Astrocyte (in vitro differentiated cells and primary cell): ENCODE data around the gene IFITM5. TPM values are rescaled to one million over a fixed set of nuclear protein-coding genes. Genes with fewer than 3 reads are reported as not detected.
A peak's percentile ranks its signal among the peaks of the same experiment; 100 is the strongest.
"Not testable (repeated sequence)": the region's sequence is repeated elsewhere in the genome, so short reads cannot be mapped to it uniquely, and the experiment has no call there.

ENCODE experiments used
- DNase-seq: peaks from one replicate; pipeline ENCODE4 v3.0.0-alpha.2; 2010; ENCODE audit warnings: low read depth
- FAIRE-seq: peaks from 2 replicates; lab custom pipeline; 2011; peaks lifted over from hg19 to GRCh38; lab: Jason Lieb, UNC
- H2AFZ ChIP-seq: 2 replicates; pipeline ENCODE4 v1.6.0; 2012; ENCODE audit warnings: low read depth, low read length, inconsistent platforms
- H3K27ac ChIP-seq: 2 replicates; pipeline ENCODE4 v1.5.1; 2011; ENCODE audit warnings: low read depth, low read length, inconsistent platforms
- H3K27me3 ChIP-seq: 2 replicates; pipeline ENCODE4 v1.6.0; 2011; ENCODE audit warnings: low read length, inconsistent platforms; ENCODE audit not compliant: insufficient read depth
- H3K36me3 ChIP-seq: 2 replicates; pipeline ENCODE4 v1.5.1; 2011; ENCODE audit warnings: low read length, inconsistent platforms; ENCODE audit not compliant: insufficient read depth
- H3K4me1 ChIP-seq: 2 replicates; pipeline ENCODE4 v1.5.1; 2011; ENCODE audit warnings: low read length, inconsistent platforms; ENCODE audit not compliant: insufficient read depth
- H3K4me2 ChIP-seq: 2 replicates; pipeline ENCODE4 v1.6.0; 2012; ENCODE audit warnings: low read length, inconsistent platforms
- H3K4me3 ChIP-seq: 2 replicates; pipeline ENCODE4 v1.5.1; 2011; ENCODE audit warnings: low read depth, mild to moderate bottlenecking, low read length, inconsistent platforms; ENCODE audit not compliant: insufficient read depth
- H3K79me2 ChIP-seq: 2 replicates; pipeline ENCODE4 v1.6.0; 2012; ENCODE audit warnings: mild to moderate bottlenecking, low read length, inconsistent platforms; ENCODE audit not compliant: insufficient read depth
- H3K9ac ChIP-seq: 2 replicates; pipeline ENCODE4 v1.6.0; 2012; ENCODE audit warnings: mild to moderate bottlenecking, low read length, inconsistent platforms
- H3K9me3 ChIP-seq: 2 replicates; pipeline ENCODE4 v1.5.1; 2012; ENCODE audit warnings: low read depth, mild to moderate bottlenecking, low read length, inconsistent platforms; ENCODE audit not compliant: insufficient read depth
- H4K20me1 ChIP-seq: 2 replicates; pipeline ENCODE4 v1.6.0; 2012; ENCODE audit warnings: low read length, inconsistent platforms; ENCODE audit not compliant: insufficient read depth
- H3K27ac Mint-ChIP-seq: one replicate; pipeline ENCODE4 v1.8.0; 2021; ENCODE audit warnings: mild to moderate bottlenecking, mixed read lengths; ENCODE audit not compliant: unreplicated experiment
- H3K27me3 Mint-ChIP-seq: one replicate; pipeline ENCODE4 v1.8.0; 2021; ENCODE audit warnings: low read depth, mixed read lengths; ENCODE audit not compliant: unreplicated experiment
- H3K36me3 Mint-ChIP-seq: one replicate; pipeline ENCODE4 v1.8.0; 2021; ENCODE audit warnings: low read depth, mixed read lengths; ENCODE audit not compliant: unreplicated experiment
- H3K4me1 Mint-ChIP-seq: one replicate; pipeline ENCODE4 v1.8.0; 2021; ENCODE audit warnings: low read depth, mixed read lengths; ENCODE audit not compliant: unreplicated experiment
- H3K4me3 Mint-ChIP-seq: one replicate; pipeline ENCODE4 v1.8.0; 2021; ENCODE audit warnings: mild to moderate bottlenecking, moderate library complexity, mixed read lengths; ENCODE audit not compliant: unreplicated experiment
- H3K9me3 Mint-ChIP-seq: one replicate; pipeline ENCODE4 v1.8.0; 2021; ENCODE audit warnings: mild to moderate bottlenecking, mixed read lengths; ENCODE audit not compliant: unreplicated experiment
- EZH2 ChIP-seq: IDR thresholded peaks from 2 replicates; pipeline ENCODE4 v1.6.1; 2012; ENCODE audit warnings: mild to moderate bottlenecking, low read length, inconsistent platforms; ENCODE audit not compliant: insufficient read depth
- total RNA-seq: library from RNA; stranded (reverse); gene quantifications from 2 replicates; pipeline ENCODE4 v1.2.1, GENCODE V29; 2021
- TF ChIP-seq, protein P1 (sequence below): IDR thresholded peaks from 2 replicates; pipeline ENCODE4 v1.5.1; 2011; ENCODE audit warnings: low read depth, mild to moderate bottlenecking, inconsistent platforms, low read length, moderate library complexity; ENCODE audit not compliant: insufficient read depth

IFITM5 gene
- total RNA-seq, 1 donor from 2014 or later = not detected

DNA sequence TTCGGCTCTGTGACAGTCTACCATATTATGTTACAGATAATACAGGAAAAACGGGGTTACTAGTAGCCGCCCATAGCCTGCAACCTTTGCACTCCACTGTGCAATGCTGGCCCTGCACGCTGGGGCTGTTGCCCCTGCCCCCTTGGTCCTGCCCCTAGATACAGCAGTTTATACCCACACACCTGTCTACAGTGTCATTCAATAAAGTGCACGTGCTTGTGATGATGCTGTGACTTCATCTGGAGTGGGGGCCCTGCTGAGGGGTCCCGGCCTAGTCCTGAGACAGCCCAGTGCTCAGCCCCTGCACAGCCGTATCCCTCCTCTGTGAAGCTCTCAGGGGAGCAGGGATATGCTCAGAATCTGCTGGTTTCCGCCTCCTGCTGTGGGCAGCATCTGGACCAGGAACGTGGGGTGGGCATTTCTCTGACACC lies 15.7 kb upstream of the IFITM5 start:
- no peaks in the 10 kb centered on the region for H3K9me3 Mint-ChIP-seq
- H3K27me3 Mint-ChIP-seq = no peaks in the 10 kb centered on the region
- no peaks in the 10 kb centered on the region for H3K9me3 ChIP-seq
- H3K27ac ChIP-seq = no peak overlapping the region
- DNase-seq (no peak), FAIRE-seq (no peak)
- H3K79me2 ChIP-seq = peaks cover 6% of the 10 kb centered on the region
- H2AFZ ChIP-seq = no peak overlapping the region
- no peak overlapping the region for H3K9ac ChIP-seq
- no peaks in the 10 kb centered on the region for H4K20me1 ChIP-seq
- H3K4me1 Mint-ChIP-seq = peaks cover 26% of the 10 kb centered on the region
- H3K4me1 ChIP-seq = peaks cover 10% of the 10 kb centered on the region
- H3K27me3 ChIP-seq = peaks cover 26% of the 10 kb centered on the region
- peak overlapping the region; percentile 47 for H3K27ac Mint-ChIP-seq
- no peaks in the 10 kb centered on the region for H3K36me3 ChIP-seq
- peaks cover 4% of the 10 kb centered on the region for H3K36me3 Mint-ChIP-seq
- TF ChIP-seq, protein P1, sequence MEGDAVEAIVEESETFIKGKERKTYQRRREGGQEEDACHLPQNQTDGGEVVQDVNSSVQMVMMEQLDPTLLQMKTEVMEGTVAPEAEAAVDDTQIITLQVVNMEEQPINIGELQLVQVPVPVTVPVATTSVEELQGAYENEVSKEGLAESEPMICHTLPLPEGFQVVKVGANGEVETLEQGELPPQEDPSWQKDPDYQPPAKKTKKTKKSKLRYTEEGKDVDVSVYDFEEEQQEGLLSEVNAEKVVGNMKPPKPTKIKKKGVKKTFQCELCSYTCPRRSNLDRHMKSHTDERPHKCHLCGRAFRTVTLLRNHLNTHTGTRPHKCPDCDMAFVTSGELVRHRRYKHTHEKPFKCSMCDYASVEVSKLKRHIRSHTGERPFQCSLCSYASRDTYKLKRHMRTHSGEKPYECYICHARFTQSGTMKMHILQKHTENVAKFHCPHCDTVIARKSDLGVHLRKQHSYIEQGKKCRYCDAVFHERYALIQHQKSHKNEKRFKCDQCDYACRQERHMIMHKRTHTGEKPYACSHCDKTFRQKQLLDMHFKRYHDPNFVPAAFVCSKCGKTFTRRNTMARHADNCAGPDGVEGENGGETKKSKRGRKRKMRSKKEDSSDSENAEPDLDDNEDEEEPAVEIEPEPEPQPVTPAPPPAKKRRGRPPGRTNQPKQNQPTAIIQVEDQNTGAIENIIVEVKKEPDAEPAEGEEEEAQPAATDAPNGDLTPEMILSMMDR = no peak
- no peak for TF ChIP-seq EZH2
- no peak overlapping the region for H3K4me2 ChIP-seq
- H3K4me3 Mint-ChIP-seq = peak overlapping the region; percentile 95
- no peak overlapping the region for H3K4me3 ChIP-seq

DNA sequence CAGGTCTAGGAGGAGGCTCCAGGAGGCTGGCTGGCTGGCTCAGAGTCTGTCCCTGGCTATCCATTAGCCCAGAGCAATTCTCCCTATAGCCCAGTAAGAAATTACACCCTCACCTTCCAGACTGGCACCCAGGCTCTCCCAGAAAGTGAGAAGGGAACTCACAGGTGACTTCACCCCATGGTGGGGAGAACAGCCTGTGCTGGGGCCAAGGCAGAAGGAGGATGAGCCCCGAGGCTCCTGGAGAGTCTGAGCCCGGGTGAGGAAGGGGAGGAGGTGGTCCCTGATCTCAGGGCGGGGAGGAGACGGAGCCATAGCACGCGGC lies 15.2 kb upstream of the IFITM5 start:
- Histone ChIP-seq H3K27me3 (peaks cover 26% of the 10 kb centered on the region), H3K4me1 (peaks cover 13% of the 10 kb centered on the region)
- peaks cover 27% of the 10 kb centered on the region for H3K4me1 Mint-ChIP-seq
- H3K4me2 ChIP-seq, FAIRE-seq, H3K9ac ChIP-seq, H2AFZ ChIP-seq, DNase-seq, H3K27me3 Mint-ChIP-seq, H3K27ac ChIP-seq, H3K9me3 ChIP-seq, H3K9me3 Mint-ChIP-seq, H3K4me3 ChIP-seq, H3K79me2 ChIP-seq, H4K20me1 ChIP-seq, H3K36me3 Mint-ChIP-seq, H3K36me3 ChIP-seq: not testable (repeated sequence)
- H3K27ac Mint-ChIP-seq = peak overlapping the region; percentile 83
- peak overlapping the region; percentile 95 for H3K4me3 Mint-ChIP-seq

DNA sequence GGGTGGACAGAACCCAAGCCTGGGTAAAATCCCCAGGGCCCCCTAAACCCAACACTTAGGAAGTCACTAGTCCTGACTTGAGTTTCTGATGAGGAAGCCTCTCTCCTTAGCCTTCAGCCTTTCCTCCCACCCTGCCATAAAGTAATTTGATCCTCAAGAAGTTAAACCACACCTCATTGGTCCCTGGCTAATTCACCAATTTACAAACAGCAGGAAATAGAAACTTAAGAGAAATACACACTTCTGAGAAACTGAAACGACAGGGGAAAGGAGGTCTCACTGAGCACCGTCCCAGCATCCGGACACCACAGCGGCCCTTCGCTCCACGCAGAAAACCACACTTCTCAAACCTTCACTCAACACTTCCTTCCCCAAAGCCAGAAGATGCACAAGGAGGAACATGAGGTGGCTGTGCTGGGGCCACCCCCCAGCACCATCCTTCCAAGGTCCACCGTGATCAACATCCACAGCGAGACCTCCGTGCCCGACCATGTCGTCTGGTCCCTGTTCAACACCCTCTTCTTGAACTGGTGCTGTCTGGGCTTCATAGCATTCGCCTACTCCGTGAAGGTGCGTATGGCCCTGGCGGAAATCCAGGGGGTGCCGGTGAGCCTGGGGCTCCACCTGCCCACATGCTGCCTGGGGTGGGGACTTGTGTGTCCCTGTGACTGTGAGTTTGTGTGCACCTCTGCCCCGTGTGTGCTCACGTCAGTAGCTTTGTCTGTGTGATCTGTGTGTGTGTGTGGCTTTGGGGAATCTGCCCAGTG lies 14.6 kb upstream of the IFITM5 start, which contains the start of gene IFITM1:
IFITM1 (plus strand) TSS at position 254 of the 767 bp plus-strand sequence; CDS start at position 385, 131 bp downstream.
- H3K9me3 ChIP-seq = no peaks in the 10 kb centered on the region
- no peaks in the 10 kb centered on the region for H4K20me1 ChIP-seq
- DNase-seq = peak; percentile 60
- Mint-ChIP-seq H3K27ac (peak within 1 kb of the TSS; percentile 83), H3K4me3 (peak within 1 kb of the TSS; percentile 95), H3K27me3 (no peaks in the 10 kb centered on the region), H3K36me3 (peaks cover 6% of the 10 kb centered on the region), H3K9me3 (no peaks in the 10 kb centered on the region), H3K4me1 (peaks cover 32% of the 10 kb centered on the region)
- H3K27me3 ChIP-seq = peaks cover 26% of the 10 kb centered on the region
- peak within 1 kb of the TSS; percentile 68 for H3K4me2 ChIP-seq
- no peak for FAIRE-seq
- no peak within 1 kb of the TSS for H2AFZ ChIP-seq
- no peak for TF ChIP-seq EZH2
- TF ChIP-seq, protein P1 = no peak
- no peak within 1 kb of the TSS for H3K27ac ChIP-seq
- H3K4me1 ChIP-seq = peaks cover 16% of the 10 kb centered on the region
- peaks cover 6% of the 10 kb centered on the region for H3K79me2 ChIP-seq
- H3K9ac ChIP-seq = no peak within 1 kb of the TSS
- no peaks in the 10 kb centered on the region for H3K36me3 ChIP-seq
- H3K4me3 ChIP-seq = no peak within 1 kb of the TSS
